Gastrocnemius medialis (tissue), 4 donors: ENCODE results near the gene CLCN3.

Experiments
- CTCF ChIP-seq, 5 experiments: fragments of 450-650 bp in 3 of 5; fragments of 200-600 bp in 2 of 5; sonication (generic) in 2 of 5; IDR thresholded peaks in 4 of 5; conservative IDR thresholded peaks in 1 of 5; 1 replicate in 4 of 5; 2 replicates in 1 of 5; pipeline ENCODE4 v1.5.1; 2016 to 2019; ENCODE audit warnings: antibody characterized with exemption in 5 of 5, mild to moderate bottlenecking in 3 of 5, moderate library complexity in 3 of 5
- POLR2A ChIP-seq, 2 donors: fragments of 450-650 bp; IDR thresholded peaks; one replicate each; pipeline ENCODE4 v1.6.1; 2017; ENCODE audit warnings: antibody characterized with exemption in 2 of 2, mild to moderate bottlenecking in 2 of 2, moderate library complexity in 2 of 2

- TF ChIP-seq CTCF (IDR thresholded peaks at IDR 0.05 in 4 of 5, conservative IDR thresholded peaks at IDR 0.05 in 1 of 5): no peak
- no peak for TF ChIP-seq POLR2A (IDR thresholded peaks at IDR 0.05)
Observed at GRCh38 chr4:169628579-169628978, 8.2 kb downstream of the CLCN3 start.
